ENCODE measurements around the gene NIP7.

NIP7 gene

DNA sequence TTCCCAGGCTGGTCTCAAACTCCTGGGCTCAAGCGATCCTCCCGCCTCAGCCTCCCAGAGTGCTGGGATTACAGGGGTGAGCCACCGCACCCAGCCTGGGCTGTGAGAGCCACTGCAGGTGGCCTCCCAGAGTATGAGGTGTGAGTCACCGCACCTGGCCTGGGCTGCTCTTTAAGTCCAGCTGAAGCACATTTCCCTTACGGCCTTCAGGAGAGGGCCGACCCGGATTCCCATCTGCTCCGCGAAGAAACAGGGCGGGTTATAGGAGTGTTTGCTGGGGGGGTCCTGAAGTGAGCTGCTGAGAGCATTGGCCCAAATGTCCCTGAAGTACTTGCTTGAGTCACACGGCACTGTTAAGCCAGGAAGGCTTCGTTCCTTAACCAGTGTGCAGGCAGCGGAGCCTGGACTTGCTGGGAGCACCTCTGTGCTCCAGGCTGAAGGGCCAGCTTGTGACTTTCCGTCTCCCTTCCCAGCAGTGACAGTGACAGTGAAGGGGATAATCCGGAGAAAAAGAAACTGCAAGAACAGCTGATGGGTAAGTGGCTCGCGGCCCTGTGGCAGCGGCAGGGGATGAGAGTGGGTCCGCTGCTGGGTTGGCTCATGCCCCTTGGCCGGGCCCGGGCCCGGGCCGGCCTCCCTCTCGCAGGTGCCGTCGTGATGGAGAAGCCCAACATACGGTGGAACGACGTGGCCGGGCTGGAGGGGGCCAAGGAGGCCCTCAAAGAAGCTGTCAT, 21.2 kb upstream of the NIP7 start:
- in situ Hi-C loops (cut with HindIII; ENCODE audit: low sequenced_read_pairs): no loop called here

DNA sequence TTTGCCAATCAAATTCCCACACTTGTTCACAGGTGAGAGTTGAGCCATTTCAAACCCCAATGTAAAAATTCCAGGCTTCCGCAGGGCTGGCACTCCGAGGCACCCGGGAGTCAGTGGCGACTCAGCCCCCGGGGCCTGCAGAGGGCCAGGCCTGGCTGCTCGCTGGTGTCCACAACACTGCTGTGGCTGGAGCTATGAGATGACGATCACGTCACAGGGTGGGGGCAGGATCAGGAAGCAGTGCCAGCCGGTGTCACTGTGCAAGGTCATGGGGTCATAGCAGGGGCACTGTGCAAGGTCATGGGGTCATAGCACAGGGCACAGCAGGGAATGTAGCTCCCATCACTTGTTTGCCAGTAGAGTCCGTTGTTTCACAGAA, 20.7 kb upstream of the NIP7 start:
- in situ Hi-C loops (cut with HindIII; ENCODE audit: low sequenced_read_pairs): no loop called here

DNA sequence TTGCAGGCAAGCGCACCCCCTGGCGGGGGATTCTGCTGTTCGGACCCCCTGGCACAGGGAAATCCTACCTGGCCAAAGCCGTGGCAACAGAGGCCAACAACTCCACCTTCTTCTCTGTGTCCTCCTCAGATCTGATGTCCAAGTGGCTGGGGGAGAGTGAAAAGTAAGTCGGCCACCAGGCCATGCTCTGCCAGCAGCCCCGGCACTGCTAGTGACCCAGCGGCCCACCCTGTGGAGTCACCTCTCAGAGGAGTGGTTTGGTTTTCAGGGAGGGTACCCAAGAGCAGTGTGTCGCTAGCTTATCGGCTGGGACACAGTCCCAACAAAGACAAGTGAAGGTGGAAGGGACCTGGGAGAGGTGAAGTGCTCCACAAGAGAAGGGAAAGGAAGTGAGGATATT, 20.2 kb upstream of the NIP7 start:
- in situ Hi-C loops (cut with HindIII; ENCODE audit: low sequenced_read_pairs): no loop called here

DNA sequence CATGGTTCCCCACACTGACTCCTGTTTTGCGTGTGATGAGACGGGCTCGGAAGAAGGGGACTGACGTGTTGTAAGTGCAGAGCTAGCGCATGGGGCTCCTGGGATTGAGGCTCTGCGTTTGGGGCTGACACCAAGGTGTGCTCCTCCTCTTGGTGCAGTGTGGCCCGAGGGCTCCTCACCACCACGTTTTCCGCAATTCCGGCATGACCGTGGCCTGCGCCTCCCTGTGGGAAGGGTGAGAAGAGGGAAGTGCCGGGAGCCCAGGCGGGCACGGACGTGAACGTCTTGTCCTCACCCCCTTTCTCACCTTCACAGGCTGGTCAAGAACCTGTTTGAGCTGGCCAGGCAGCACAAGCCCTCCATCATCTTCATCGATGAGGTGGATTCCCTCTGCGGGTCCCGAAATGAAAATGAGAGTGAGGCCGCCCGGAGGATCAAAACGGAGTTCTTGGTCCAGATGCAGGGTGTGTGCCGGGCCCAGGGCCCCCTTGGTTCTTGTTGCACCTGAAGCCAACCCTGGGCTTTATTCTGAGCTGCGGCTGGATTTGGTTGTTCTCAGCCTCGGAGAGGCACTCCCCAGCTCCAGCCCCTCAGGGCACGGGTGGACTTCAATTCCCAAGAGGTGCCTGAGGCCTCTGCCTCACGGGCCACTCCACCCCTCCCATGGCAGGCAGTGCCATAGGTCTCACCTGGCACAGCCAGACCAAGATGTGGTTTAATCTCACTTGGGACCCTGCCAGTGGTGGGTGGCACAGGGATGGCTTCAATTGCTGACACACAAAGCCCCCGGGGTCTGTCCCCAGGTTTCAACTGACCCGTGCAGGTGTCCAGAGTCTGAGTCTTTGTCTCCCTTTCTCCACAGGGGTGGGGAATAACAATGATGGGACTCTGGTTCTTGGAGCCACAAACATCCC, 19.5 kb upstream of the NIP7 start:
- in situ Hi-C loops (cut with HindIII; ENCODE audit: low sequenced_read_pairs): no loop called here

DNA sequence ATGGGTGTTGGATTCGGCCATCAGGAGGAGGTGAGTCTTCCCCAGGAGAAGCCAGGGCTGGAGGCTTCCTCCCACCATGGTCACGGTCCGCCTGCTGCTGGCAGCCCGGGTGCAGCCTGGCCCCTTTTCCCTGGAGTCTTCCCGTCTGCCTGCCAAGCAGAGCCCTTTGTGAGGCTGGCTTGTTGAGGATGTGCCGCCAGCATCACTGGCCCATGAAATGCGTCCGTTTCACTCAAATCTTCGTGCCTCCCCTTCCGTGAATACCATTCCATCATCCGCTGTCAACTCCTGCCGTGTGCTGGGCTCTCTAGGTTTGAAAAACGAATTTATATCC, 18.9 kb upstream of the NIP7 start:
- in situ Hi-C loops (cut with HindIII; ENCODE audit: low sequenced_read_pairs): no loop called here

DNA sequence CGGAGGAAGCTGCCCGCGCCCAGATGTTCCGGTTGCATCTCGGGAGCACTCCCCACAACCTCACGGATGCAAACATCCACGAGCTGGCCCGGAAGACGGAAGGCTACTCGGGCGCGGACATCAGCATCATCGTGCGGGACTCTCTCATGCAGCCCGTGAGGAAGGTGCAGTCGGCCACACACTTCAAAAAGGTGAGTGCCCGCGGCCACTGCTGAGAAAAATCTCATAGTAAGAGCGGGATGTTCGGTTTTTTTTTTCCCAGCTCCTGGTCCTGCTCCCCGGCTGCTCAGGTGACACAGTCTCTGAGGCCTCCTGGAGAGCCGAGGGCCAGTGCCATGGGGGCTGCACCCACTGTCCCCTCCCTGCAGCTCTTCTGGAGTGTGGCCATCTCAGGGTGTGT, 18.5 kb upstream of the NIP7 start:
- in situ Hi-C loops (cut with HindIII; ENCODE audit: low sequenced_read_pairs): no loop called here

DNA sequence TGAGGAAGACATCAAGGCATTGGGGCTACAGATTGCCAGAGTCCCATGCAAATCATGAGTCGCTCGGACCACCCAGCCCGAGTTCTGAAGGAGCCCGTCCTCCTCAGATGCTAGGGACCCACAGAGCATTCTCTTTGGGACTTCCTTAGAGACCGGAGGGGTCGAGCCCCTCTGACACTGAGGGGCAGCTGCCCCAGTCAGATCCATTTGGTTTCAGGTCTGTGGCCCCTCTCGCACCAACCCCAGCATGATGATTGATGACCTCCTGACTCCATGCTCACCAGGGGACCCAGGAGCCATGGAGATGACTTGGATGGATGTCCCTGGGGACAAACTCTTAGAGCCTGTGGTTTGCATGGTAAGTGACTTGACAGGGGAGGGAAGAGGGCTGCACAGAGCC, 17.2 kb upstream of the NIP7 start:
- in situ Hi-C loops (cut with HindIII; ENCODE audit: low sequenced_read_pairs): no loop called here

DNA sequence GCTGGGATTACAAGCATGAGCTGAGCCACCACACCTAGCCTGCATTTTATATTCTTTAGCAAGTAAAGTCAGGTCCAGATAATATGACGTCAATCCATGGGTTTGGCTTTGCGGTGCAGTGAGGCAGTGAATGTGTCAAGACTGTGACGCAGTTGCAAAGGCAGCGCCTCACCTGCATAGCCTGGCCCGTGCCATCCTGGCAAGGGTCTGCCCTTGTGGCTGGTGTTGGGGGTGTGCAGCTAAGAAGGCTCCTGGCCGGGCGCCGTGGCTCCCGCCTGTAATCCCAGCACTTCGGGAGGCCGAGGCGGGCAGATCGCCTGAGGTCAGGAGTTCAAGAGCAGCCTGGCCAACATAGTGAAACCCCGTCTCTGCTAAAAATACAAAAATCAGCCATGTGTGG, 16.2 kb upstream of the NIP7 start:
- in situ Hi-C loops (cut with HindIII; ENCODE audit: low sequenced_read_pairs): no loop called here

DNA sequence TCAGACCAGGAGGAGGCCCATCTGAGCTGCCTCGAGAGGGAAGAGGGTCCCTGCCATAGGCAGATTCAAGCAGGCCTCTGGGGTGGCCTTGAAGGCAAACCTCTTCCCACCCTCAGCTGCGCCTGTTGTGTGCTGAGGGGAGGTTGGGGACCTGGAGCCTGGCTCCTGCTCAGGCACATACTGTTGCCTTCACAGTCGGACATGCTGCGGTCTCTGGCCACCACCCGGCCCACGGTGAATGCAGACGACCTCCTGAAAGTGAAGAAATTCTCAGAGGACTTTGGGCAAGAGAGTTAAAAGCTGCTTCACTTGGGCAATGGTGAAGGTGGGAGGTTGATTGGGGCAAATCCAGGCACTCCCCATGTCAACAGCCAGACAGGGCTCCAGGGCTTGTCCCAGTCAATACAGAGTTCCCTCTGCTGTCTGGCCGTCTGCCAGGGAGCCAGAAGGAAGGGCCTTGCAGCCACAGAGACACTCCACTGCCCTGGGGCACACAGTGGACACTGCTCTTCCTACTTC, 15.5 kb upstream of the NIP7 start:
- in situ Hi-C loops (cut with HindIII; ENCODE audit: low sequenced_read_pairs): no loop called here

DNA sequence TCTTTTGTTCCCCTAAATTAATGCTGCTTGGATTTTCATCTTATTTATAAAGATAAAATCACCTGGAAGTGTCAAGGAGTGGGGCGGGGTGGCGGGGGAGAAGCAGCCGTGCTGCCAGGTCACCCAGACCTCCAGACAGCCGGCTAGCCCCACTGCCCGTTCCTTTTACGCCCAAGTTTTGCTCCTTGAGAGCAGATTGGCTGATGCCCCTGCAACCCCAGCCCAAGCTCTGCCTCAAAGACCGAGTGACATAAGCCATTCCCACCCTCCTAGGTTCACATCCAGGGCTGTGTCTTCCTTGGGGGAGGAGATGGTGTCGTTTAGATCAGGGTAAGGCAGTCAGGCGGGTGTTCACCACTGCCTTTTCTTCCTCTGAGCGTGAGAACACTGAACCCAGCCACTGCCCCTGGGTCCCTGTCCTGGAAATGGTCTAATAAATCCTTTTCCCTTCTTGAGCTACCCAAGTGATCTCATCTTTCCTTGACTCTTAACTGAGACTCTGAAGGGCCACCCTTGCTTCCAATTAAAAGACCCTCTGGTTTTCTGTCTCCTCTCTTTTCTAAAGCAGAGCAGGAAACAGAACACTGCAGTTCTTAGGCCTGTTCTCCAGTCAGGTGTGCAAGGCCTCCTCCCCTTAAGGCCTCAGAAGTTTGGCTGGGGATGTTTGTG, 14.9 kb upstream of the NIP7 start:
- in situ Hi-C loops (cut with HindIII; ENCODE audit: low sequenced_read_pairs): loop anchor here (5.0 kb wide), 1 partner anchor 97 kb away; no protein-coding TSS in a partner anchor

DNA sequence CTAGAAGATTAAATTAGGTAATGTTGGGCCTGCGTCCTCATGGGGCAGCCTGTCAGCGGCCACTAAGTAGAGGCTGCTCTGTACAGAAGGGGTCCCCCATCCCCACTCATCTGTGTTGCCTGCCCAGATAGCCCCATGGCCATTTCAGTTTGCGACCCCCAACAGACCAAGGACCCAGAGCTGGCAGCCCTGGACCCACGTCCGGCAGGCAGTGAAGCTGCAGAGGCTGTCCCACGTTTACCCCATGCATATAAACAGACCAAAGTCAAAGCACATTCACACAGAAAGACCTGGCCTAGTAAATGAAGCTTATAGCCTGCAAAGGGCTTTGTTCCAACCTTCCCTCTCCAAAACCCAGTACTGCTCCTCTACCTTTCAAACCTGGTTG, 13.8 kb upstream of the NIP7 start:
- in situ Hi-C loops (cut with HindIII; ENCODE audit: low sequenced_read_pairs): loop anchor here (5.0 kb wide), 1 partner anchor 98 kb away; no protein-coding TSS in a partner anchor

DNA sequence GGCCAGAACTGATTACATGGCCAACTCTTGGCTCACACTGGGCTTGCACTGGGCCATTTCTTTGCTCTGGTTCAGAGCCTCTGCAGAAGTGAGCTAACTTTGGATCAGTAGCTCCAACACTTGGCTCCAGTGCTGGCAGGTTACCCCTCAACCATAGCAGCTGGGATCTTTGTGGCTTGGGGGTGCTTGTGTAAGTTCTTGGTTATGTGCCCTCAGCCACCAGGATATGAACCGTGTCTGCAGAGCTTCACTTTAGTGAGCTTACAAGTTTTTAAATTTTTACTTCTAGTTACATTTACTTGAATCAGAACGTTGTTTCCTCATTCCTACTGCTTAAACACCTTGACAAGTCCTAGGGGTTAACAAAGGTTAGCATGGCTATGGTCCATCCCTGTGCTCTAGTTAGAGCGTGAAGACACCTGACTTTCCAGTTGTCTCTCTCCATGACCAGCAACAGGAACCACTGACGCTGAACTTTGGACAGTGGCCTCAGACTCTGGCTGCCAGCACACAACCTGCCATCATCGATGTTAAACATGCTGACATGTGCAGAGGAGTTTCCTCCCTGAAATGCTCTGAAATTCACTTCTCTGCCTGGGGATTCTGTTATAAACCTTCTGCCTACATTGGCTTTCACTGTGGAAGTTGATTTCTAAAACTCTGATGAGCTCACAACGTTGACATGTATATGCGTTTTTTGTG, 13.2 kb upstream of the NIP7 start:
- in situ Hi-C loops (cut with HindIII; ENCODE audit: low sequenced_read_pairs): loop anchor here (5.0 kb wide), 1 partner anchor 99 kb away; no protein-coding TSS in a partner anchor

DNA sequence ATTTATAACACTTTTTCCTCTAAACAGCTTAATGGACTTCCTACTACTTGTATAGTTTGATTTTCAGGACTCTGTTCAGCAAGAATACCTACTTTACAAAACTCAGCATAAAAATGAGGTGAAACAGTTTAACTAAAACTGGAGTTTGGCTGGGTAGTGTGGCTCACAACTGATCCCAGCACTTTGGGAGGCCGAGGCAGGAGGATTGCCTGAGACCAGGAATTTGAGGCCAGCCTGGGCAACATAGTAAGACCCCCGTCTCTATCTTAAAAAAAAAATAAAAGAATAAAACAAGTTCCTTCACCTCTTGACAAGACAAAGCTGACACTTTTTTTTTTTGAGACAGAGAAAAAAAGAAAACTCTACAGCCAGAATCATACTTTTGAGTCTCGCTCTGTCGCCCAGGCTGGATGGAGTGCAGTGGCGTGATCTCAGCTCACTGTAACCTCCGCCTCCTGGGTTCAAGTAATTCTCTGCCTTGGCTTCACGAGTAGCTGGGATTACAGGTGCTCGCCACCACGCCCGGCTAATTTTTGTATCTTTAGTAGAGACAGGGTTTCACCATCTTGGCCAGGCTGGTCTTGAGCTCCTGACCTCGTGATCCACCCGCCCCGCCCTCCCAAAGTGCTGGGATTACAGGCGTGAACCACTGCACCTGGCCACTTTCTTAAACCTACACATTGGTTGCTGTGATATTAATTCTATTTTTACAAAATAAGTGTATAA, 11.8 kb upstream of the NIP7 start:
- in situ Hi-C loops (cut with HindIII; ENCODE audit: low sequenced_read_pairs): loop anchor here (5.0 kb wide), 1 partner anchor 100 kb away; no protein-coding TSS in a partner anchor

DNA sequence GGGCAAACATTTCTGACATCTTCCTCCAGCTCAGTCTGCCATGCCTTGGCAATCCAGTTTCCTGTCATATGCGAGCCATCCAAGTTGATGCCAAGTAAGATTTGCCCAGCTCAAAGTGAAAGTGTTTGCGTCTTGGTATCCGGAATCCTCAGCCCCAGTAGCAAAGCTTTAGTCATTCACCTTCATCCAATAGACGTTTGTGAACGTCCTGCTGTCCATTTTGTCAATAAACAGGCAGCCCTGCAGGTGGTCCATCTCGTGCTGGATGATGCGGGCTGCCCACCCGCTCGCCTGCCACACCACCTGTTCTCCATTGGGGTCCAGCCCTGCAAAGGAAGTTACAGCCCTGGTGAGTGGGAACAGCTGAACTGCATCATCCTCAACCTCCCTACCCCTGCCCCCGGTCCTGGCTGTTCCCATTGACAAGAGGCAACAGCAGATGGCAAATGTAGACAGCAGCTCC, 10.7 kb upstream of the NIP7 start:
- in situ Hi-C loops (cut with HindIII; ENCODE audit: low sequenced_read_pairs): loop anchor here (5.0 kb wide), 1 partner anchor 102 kb away; no protein-coding TSS in a partner anchor

DNA sequence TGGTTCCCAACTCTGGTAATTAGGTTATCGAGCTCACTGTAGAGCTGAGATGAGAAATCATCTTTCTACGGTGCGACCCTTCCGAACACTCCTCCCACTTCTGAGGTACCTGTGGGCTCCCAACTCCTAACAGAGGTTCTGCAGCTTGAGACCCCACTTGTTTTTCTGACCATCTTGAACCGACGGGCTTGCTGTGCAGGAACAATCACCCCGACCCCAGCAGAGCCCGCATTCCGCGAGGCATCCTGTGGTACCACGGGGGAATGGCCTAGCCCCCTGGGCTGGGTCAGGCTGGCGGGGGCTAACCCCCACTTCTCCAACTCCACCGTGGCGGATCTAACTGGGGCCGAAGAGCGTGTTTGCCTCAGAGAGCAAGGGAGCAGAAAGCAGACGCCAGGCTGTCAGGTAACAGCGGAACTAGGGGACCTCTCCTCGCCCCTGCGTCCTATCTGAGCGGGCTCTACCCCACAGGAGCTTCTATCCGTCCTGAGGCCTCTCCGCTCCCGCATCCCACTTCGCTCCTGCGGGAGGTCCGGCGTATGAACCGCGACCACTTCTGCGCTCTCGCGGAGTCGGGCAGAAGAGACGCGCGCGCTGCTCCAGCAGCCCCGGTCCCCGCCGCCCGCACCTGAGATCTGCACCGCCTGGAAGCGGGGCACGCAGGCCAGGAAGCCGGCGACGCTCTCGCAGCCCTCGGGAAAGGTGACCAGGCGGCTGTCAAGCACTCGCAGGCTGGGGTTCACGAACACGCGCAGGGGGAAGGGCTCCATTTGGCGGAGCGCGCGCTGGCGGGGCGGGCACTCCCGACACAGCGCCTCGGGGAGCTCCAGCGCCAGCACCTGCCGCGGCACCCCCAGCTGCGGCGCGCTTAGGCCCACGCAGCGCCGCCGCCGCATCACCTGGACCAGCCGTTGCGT, 9.9 kb upstream of the NIP7 start:
- in situ Hi-C loops (cut with HindIII; ENCODE audit: low sequenced_read_pairs): loop anchor here (5.0 kb wide), 1 partner anchor 102 kb away; no protein-coding TSS in a partner anchor

DNA sequence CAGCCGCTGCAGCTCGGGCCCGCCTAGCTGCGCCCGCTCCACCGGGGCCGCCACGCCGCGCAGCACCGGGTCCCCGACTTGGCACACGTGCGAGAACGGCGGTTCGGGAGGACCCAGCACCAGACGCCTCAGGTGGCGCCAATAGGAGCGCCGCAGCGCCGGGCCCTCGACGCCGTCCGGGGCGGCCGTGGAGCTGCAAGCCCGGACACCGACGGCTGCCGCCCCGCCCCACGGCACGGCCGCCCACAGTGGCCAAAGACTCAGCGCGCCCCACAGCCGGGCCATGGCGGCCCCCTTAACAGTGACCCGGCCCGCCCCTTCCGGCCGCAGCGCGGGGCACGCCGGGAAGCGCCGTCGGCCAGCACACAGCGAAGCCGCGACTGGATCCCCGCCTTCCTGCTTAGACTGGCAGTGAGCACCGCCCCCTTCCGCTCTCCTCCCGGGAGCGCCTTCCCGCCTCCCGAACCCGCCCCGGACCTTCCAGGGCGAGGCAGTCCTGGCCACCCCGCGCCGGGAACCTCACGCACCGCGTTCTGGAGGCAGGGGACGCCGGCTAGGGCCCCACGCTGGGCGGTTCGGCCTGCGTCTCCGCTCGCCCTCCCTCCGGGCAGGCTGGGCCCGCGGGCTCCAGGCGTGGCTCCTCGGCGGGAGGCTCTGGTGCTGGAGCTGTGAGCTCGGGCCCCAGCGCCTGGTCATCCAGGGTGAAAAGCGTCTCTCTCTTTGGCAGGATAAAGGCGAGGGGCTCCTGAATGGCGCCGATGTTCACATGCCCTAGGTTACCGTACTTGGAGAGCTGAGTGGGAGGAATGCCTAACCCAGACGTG, 9.1 kb upstream of the NIP7 start, which contains the start of gene PDF:
TSS of gene PDF (minus strand) at position 303 of the 824 bp plus-strand sequence. CDS start at position 285, 18 bp downstream.
- in situ Hi-C loops (cut with HindIII; ENCODE audit: low sequenced_read_pairs): no loop called here

DNA sequence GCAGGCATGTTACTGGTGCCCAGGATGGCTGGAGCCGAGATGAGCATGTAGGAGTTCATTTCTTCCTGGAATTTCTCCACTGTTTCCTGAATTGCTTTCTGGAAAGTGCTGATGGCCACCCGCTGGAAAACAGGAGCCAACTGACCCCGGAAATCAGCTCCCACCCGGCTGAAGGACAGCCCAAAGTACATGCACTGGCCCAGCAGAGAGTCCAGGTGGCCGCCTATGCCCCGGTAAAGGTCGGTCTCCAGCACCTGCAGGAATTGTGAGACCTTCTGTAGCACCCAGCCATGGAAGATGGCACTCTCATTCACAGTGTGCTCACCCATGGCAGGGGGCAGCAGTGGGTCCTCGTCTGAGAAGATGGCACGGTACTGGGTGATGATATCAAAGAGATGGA, 4.9 kb upstream of the NIP7 start:
- in situ Hi-C loops (cut with HindIII; ENCODE audit: low sequenced_read_pairs): loop anchor here (5.0 kb wide), 1 partner anchor 48 kb away; no protein-coding TSS in a partner anchor

Measured in endothelial cell of hepatic sinusoid (primary cell).